CD4-positive, CD25-positive, alpha-beta regulatory T cell (primary cell): ENCODE data around the gene ZNF839. TPM values are rescaled to one million over a fixed set of nuclear protein-coding genes. Genes with fewer than 3 reads are reported as not detected.

Experiments used
- ATAC-seq, 2 donors: fragments of 150-1000 bp; cut with Tn5 transposase; one replicate each; pipeline ENCODE4 v1.10.0; 2021; ENCODE audit warnings: low read depth in 2 of 2, moderate number of reproducible peaks in 2 of 2, moderate library complexity in 1 of 2
- DNase-seq, 3 donors: peaks; one replicate each; pipeline versions ENCODE4 v3.0.0 to v3.0.0-alpha.2; 2012 to 2022; ENCODE audit warnings: mixed read lengths in 1 of 3
- H3K27ac ChIP-seq: one replicate; pipeline ENCODE4 v1.7.0; 2013; ENCODE audit warnings: mild to moderate bottlenecking, low read length; ENCODE audit not compliant: insufficient read depth, poor library complexity, severe bottlenecking
- H3K27me3 ChIP-seq: one replicate; pipeline ENCODE4 v1.7.0; 2013; ENCODE audit warnings: low read length; ENCODE audit not compliant: control insufficient read depth, insufficient read depth
- H3K36me3 ChIP-seq: one replicate; pipeline ENCODE4 v1.7.0; 2013; ENCODE audit warnings: mild to moderate bottlenecking, low read length, moderate library complexity; ENCODE audit not compliant: control insufficient read depth, insufficient read depth
- H3K4me1 ChIP-seq: 2 replicates; pipeline ENCODE4 v1.7.0; 2013; ENCODE audit warnings: mild to moderate bottlenecking, low read length; ENCODE audit not compliant: insufficient read depth, control insufficient read depth, poor library complexity, severe bottlenecking
- H3K4me3 ChIP-seq: one replicate; pipeline ENCODE4 v1.7.0; 2013; ENCODE audit warnings: low read depth, mild to moderate bottlenecking, low read length, moderate library complexity
- H3K9me3 ChIP-seq, 2 experiments: 1 replicate in 1 of 2; 2 replicates in 1 of 2; pipeline ENCODE4 v1.7.0; 2013; ENCODE audit warnings: low read length in 2 of 2, mild to moderate bottlenecking in 1 of 2, moderate library complexity in 1 of 2; ENCODE audit not compliant: control insufficient read depth in 2 of 2
- H3K27ac Mint-ChIP-seq, 3 donors: one replicate each; pipeline ENCODE4 v1.8.0; 2020 to 2022; ENCODE audit warnings: mild to moderate bottlenecking in 3 of 3, mixed read lengths in 3 of 3, moderate library complexity in 2 of 3
- H3K27me3 Mint-ChIP-seq: one replicate; pipeline ENCODE4 v1.8.0; 2022; ENCODE audit warnings: mild to moderate bottlenecking, mixed read lengths
- H3K36me3 Mint-ChIP-seq: one replicate; pipeline ENCODE4 v1.8.0; 2020; ENCODE audit warnings: mixed read lengths
- H3K4me1 Mint-ChIP-seq, 4 donors: one replicate each; pipeline ENCODE4 v1.8.0; 2020 to 2022; ENCODE audit warnings: mixed read lengths in 4 of 4, mild to moderate bottlenecking in 1 of 4
- H3K4me3 Mint-ChIP-seq, 4 donors: one replicate each; pipeline ENCODE4 v1.8.0; 2020 to 2022; ENCODE audit warnings: mild to moderate bottlenecking in 4 of 4, mixed read lengths in 4 of 4, moderate library complexity in 3 of 4
- H3K9me3 Mint-ChIP-seq, 7 donors: one replicate each; pipeline ENCODE4 v1.8.0; 2020 to 2022; ENCODE audit warnings: mixed read lengths in 7 of 7, mild to moderate bottlenecking in 3 of 7, moderate library complexity in 2 of 7
- polyA plus RNA-seq, 4 donors: library from polyadenylated mRNA; unstranded; fragments of 300-500 nt; fragmentation: Illumina TruSeq; gene quantifications; one replicate each; pipeline ENCODE4 v1.2.3, GENCODE V29; 2021
- total RNA-seq: library from RNA; stranded (reverse); gene quantifications from one replicate; pipeline ENCODE4 v1.2.3, GENCODE V29; 2022

The ZNF839 gene
- total and polyA plus RNA-seq, 5 donors from 2014 or later, result 3.1 to 15.3 (median 4.4) TPM

- peak in 2 of 3 donors; percentile 25 to 53 for DNase-seq
These were observed 3.2 kb upstream of the ZNF839 start for GRCh38 chr14:102316338-102316742.

DNA sequence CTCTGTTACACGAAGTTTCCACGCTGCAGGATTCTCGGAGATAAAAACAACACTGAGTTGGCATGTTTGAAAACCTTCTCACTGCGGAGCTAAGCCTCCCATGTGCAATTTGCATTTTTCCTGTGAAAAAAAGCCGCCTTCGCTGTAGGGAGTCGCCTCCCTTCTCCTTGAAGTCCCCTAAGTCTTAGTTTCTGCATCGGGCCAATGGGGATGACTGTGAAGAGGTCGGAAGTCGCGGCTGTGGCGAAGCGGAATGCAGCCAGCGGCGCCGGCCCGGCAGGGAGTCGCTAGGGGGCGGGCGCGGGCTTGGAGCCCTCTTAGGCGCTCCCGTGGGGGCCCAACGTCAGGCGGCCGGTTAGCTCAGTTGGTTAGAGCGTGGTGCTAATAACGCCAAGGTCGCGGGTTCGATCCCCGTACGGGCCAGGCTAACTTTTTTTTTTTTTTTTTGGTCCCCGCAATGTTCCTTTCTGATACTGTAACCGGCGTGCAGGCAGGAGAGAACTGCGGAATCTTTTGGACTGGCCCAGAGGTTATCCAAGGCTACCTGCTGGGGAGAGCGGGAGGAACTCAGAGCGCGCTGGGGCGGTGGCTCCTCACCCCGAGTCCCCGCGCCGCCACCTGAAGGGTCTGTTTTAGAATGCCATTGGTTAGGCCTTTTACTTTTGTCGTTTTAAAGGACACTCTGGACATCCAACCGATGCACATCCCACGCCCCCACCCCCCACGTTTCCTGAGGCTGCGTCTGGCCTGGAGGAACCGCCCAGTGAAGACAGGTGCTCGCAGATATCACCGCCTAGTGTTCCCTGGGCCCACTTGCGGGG, 2.6 kb upstream of the ZNF839 start:
- Histone ChIP-seq H3K9me3 (no peaks in the 10 kb centered on the region), H3K36me3 (no peaks in the 10 kb centered on the region), H3K4me3 (peak overlapping the region; percentile 91), H3K27me3 (no peaks in the 10 kb centered on the region), H3K27ac (peak overlapping the region; percentile 68), H3K4me1 (peaks cover 50% of the 10 kb centered on the region)
- Mint-ChIP-seq H3K4me1 (peaks cover 12 to 72% (median 42%) of the 10 kb centered on the region in 4 donors), H3K4me3 (peak overlapping the region; percentile 94 to 98 (median 96)), H3K27ac (peak overlapping the region; percentile 93 to 99 (median 99)), H3K9me3 (peaks cover 0 to 4% (median 0%) of the 10 kb centered on the region in 7 donors), H3K36me3 (peaks cover 5% of the 10 kb centered on the region), H3K27me3 (peaks cover 28% of the 10 kb centered on the region)
- DNase-seq (peak; percentile 89 to 95 (median 90)), ATAC-seq (peak; percentile 69 to 71)

More at GRCh38 chr14:102316338-102316742, 3.2 kb upstream of the ZNF839 start:
- peaks cover 0 to 4% (median 0%) of the 10 kb centered on the region in 7 donors for H3K9me3 Mint-ChIP-seq
- peaks cover 28% of the 10 kb centered on the region for H3K27me3 Mint-ChIP-seq
- peak overlapping the region; percentile 94 to 98 (median 96) for H3K4me3 Mint-ChIP-seq
- Histone ChIP-seq H3K4me3 (peak overlapping the region; percentile 91), H3K9me3 (no peaks in the 10 kb centered on the region), H3K27me3 (no peaks in the 10 kb centered on the region), H3K36me3 (no peaks in the 10 kb centered on the region), H3K27ac (peak overlapping the region; percentile 68), H3K4me1 (peaks cover 50% of the 10 kb centered on the region)
- no peak for ATAC-seq
- H3K4me1 Mint-ChIP-seq, result peaks cover 12 to 68% (median 38%) of the 10 kb centered on the region in 4 donors
- peaks cover 5% of the 10 kb centered on the region for H3K36me3 Mint-ChIP-seq
- peak overlapping the region; percentile 93 to 99 (median 99) for H3K27ac Mint-ChIP-seq

DNA sequence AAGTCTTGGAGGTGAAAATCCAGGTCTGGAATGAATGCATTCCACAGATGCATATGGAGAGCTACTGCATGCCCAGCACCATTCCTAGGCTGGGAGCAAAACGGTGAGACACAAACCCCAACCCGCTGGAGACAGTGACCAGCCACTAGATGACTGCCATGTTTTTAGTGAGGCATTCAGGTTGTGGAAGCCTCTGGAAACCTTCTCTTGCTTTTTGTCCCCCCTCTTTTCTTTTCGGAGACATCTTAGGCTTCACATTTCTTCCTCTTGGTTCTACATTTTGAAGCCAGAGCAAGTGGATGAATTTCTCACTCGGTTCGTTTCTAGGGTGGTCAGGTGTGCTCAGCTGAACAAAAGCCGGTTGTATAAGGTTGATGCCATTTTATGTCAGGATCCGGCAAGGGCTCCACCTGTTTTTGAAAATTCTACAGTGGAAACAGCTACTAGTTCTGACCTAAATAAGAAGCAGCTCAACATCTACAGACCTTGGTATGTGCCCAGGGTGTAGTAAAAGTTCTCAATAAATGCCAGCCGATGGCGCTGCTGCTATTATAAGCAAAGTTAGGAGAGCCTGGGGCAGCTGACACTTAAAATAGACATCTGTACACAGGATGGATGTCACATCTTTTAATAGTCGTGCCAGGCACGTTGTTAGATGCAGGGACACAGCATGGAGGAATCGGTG, 1.8 kb upstream of the ZNF839 start:
- H3K27ac Mint-ChIP-seq, result peak overlapping the region; percentile 93 to 99 (median 99)
- no peaks in the 10 kb centered on the region for H3K9me3 ChIP-seq
- peak overlapping the region; percentile 55 for H3K4me3 ChIP-seq
- peaks cover 0 to 4% (median 0%) of the 10 kb centered on the region in 7 donors for H3K9me3 Mint-ChIP-seq
- H3K27me3 Mint-ChIP-seq, result peaks cover 28% of the 10 kb centered on the region
- peaks cover 12 to 80% (median 43%) of the 10 kb centered on the region in 4 donors for H3K4me1 Mint-ChIP-seq
- H3K27me3 ChIP-seq, result no peaks in the 10 kb centered on the region
- peak overlapping the region; percentile 94 to 98 (median 96) for H3K4me3 Mint-ChIP-seq
- DNase-seq (peak in 2 of 3 donors; percentile 32 to 76), ATAC-seq (no peak)
- H3K36me3 Mint-ChIP-seq, result peaks cover 5% of the 10 kb centered on the region
- peaks cover 50% of the 10 kb centered on the region for H3K4me1 ChIP-seq
- peak overlapping the region; percentile 47 for H3K27ac ChIP-seq
- no peaks in the 10 kb centered on the region for H3K36me3 ChIP-seq

DNA sequence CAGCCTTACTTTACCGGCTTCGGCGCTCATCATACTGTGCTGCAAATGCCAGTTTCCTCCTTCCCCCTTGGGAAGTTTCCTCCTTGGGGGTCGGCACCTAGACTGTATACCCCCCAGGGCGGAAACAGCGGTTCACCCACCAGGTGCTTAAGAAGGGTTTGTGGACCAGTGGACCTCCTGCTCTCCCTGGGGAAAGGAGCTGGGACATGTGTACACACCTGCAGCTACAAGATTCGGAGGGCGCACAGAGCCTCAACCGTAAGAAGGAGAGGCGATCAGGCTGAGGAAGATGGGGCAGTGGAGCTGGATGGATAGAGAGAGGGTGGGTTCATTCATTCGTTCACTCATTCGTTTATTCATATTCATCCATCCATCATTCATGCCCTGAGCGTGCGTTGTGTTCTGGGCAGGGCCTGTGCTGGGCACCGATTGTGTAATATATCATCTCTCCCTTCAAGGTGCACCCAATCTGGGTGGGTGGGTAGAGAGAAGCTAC, 717 bp upstream of the ZNF839 start:
- no peaks in the 10 kb centered on the region for H3K36me3 ChIP-seq
- peaks cover 46% of the 10 kb centered on the region for H3K4me1 ChIP-seq
- ATAC-seq (no peak), DNase-seq (no peak)
- H3K9me3 Mint-ChIP-seq, result peaks cover 0 to 4% (median 0%) of the 10 kb centered on the region in 7 donors
- H3K27ac Mint-ChIP-seq, result peak overlapping the region; percentile 98 to 99 (median 99)
- H3K27me3 ChIP-seq, result no peaks in the 10 kb centered on the region
- peak overlapping the region; percentile 82 for H3K4me3 ChIP-seq
- H3K9me3 ChIP-seq, result no peaks in the 10 kb centered on the region
- H3K4me3 Mint-ChIP-seq, result peak overlapping the region; percentile 94 to 98 (median 96)
- H3K4me1 Mint-ChIP-seq, result peaks cover 12 to 79% (median 43%) of the 10 kb centered on the region in 4 donors
- H3K27me3 Mint-ChIP-seq, result peaks cover 28% of the 10 kb centered on the region
- peak overlapping the region; percentile 93 for H3K27ac ChIP-seq
- peaks cover 5% of the 10 kb centered on the region for H3K36me3 Mint-ChIP-seq

DNA sequence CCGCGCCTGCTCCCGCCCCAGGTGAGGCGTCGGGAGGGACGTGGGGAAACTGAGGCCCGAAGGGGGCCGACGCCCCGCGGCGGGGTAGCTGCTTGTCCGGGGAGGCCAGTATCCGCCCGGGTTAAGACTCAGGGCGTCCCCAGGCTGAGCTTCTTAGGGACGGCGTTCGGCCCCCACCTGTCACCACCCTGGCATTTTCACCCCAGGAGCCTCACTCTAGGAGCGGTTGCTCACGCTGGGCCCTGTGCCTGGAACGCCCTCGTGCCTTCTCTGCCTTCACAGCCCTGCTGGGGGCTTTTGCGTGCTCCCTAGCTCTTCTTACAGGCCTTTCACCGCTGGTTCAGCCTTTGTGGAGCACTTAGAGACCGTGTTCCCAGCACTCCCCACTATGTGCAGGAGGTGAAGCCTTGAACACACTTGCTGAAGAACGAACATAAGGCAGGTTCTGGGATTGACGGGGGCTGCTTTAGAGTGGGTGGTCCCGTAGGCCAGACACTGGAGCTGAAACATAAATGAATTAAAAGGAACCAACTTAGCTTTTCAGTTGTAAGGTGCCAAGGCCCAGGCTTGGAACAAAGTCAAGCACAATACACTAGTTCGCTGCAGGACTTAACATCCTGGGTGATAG, 601 bp downstream of the ZNF839 start:
- no peaks in the 10 kb centered on the region for H3K36me3 ChIP-seq
- H3K9me3 Mint-ChIP-seq, result peaks cover 0 to 4% (median 0%) of the 10 kb centered on the region in 7 donors
- H3K9me3 ChIP-seq, result no peaks in the 10 kb centered on the region
- H3K4me3 Mint-ChIP-seq, result peak overlapping the region; percentile 90 to 94 (median 94)
- peaks cover 5% of the 10 kb centered on the region for H3K36me3 Mint-ChIP-seq
- peak overlapping the region; percentile 93 for H3K27ac ChIP-seq
- H3K27ac Mint-ChIP-seq, result peak overlapping the region; percentile 76 to 96 (median 90)
- H3K4me1 Mint-ChIP-seq, result peaks cover 12 to 65% (median 35%) of the 10 kb centered on the region in 4 donors
- H3K27me3 Mint-ChIP-seq, result peaks cover 18% of the 10 kb centered on the region
- peak; percentile 29 to 62 (median 44) for DNase-seq
- H3K4me1 ChIP-seq, result peaks cover 37% of the 10 kb centered on the region
- ATAC-seq, result peak; percentile 22 to 33
- peak overlapping the region; percentile 62 for H3K4me3 ChIP-seq
- H3K27me3 ChIP-seq, result no peaks in the 10 kb centered on the region

DNA sequence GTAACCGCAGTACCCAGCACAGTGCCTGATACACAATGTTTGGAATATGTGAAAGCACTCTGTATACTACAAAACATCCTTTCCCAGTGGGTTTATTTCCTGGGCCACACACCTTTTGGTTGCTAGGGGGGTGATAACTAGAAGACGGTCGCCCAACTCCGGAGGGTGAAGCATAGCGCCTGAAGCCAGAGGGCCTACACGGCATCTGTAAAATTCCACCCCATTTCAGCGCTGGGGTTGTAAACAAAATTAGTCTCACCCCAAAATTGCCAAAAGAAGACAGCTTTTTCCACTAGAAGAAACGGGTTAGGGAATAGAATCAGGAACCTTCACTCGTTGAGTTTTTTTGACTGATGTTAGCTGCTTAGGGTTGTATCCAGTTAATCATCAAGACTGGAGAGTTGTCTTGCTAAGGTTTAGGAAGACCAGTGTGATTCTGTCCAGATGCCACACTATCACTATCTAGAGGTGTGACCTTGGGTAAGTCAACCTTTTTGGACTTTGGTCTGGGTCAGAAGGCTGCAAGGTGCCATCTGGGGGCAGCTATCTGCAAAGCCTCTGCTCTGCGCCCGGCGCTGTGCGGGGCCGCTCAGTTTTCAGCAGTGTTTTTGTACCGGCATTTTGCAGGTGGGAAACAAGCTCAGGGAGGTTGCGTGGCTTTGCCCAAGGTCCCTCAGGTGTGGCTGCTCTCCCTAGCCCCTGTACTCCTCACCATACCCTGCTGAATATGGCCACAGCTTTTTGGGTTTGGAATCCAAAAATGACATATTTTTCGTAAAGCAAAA, 1.3 kb downstream of the ZNF839 start:
- Histone ChIP-seq H3K36me3 (peaks cover under 1% of the 10 kb centered on the region), H3K4me3 (peak overlapping the region; percentile 62), H3K9me3 (no peaks in the 10 kb centered on the region), H3K27ac (peak overlapping the region; percentile 93), H3K27me3 (no peaks in the 10 kb centered on the region), H3K4me1 (peaks cover 37% of the 10 kb centered on the region)
- no peak for ATAC-seq
- Mint-ChIP-seq H3K27ac (peak overlapping the region; percentile 76 to 96 (median 90)), H3K36me3 (peaks cover 5% of the 10 kb centered on the region), H3K27me3 (peaks cover 18% of the 10 kb centered on the region), H3K4me3 (peak overlapping the region; percentile 90 to 94 (median 94)), H3K9me3 (peaks cover 0 to 4% (median 0%) of the 10 kb centered on the region in 7 donors), H3K4me1 (peaks cover 12 to 61% (median 34%) of the 10 kb centered on the region in 4 donors)
- DNase-seq, result no peak
